Naive B cell (primary cell): ENCODE measurements around the gene BAZ2B. TPM values are rescaled to one million over a fixed set of nuclear protein-coding genes. Genes with fewer than 3 reads are reported as not detected.
A peak's percentile ranks its signal among the peaks of the same experiment; 100 is the strongest.

ENCODE experiments used
- ATAC-seq, 2 donors: fragments of 150-1000 bp; cut with Tn5 transposase; 2 replicates each; pipeline ENCODE4 v1.10.0; 2021; ENCODE audit warnings: low read depth in 2 of 2, mild to moderate bottlenecking in 2 of 2, moderate library complexity in 2 of 2
- DNase-seq: peaks from one replicate; pipeline ENCODE4 v3.0.0; 2022
- H3K27ac Mint-ChIP-seq, 6 donors: one replicate each; pipeline ENCODE4 v1.8.0; 2020 to 2022; ENCODE audit warnings: mild to moderate bottlenecking in 6 of 6, mixed read lengths in 6 of 6, moderate library complexity in 5 of 6, inconsistent platforms in 2 of 6
- H3K27me3 Mint-ChIP-seq, 3 donors: one replicate each; pipeline ENCODE4 v1.8.0; 2021 to 2022; ENCODE audit warnings: mixed read lengths in 3 of 3, mild to moderate bottlenecking in 1 of 3
- H3K36me3 Mint-ChIP-seq, 2 donors: one replicate each; pipeline ENCODE4 v1.8.0; 2020 to 2022; ENCODE audit warnings: mixed read lengths in 2 of 2, inconsistent platforms in 1 of 2, mild to moderate bottlenecking in 1 of 2
- H3K4me1 Mint-ChIP-seq, 3 donors: one replicate each; pipeline ENCODE4 v1.8.0; 2020 to 2022; ENCODE audit warnings: mixed read lengths in 3 of 3, inconsistent platforms in 1 of 3, mild to moderate bottlenecking in 1 of 3, moderate library complexity in 1 of 3
- H3K4me3 Mint-ChIP-seq, 8 donors: one replicate each; pipeline ENCODE4 v1.8.0; 2020 to 2022; ENCODE audit warnings: mild to moderate bottlenecking in 8 of 8, mixed read lengths in 8 of 8, moderate library complexity in 8 of 8, inconsistent platforms in 2 of 8
- H3K9me3 Mint-ChIP-seq, 7 donors: one replicate each; pipeline ENCODE4 v1.8.0; 2020 to 2022; ENCODE audit warnings: mixed read lengths in 7 of 7, mild to moderate bottlenecking in 5 of 7, inconsistent platforms in 2 of 7, moderate library complexity in 1 of 7
- polyA plus RNA-seq, 6 donors: library from polyadenylated mRNA; unstranded; fragments of 300-500 nt; fragmentation: Illumina TruSeq; gene quantifications; one replicate each; pipeline ENCODE4 v1.2.3, GENCODE V29; 2021; ENCODE audit warnings: low read depth in 6 of 6

Gene BAZ2B, protein sequence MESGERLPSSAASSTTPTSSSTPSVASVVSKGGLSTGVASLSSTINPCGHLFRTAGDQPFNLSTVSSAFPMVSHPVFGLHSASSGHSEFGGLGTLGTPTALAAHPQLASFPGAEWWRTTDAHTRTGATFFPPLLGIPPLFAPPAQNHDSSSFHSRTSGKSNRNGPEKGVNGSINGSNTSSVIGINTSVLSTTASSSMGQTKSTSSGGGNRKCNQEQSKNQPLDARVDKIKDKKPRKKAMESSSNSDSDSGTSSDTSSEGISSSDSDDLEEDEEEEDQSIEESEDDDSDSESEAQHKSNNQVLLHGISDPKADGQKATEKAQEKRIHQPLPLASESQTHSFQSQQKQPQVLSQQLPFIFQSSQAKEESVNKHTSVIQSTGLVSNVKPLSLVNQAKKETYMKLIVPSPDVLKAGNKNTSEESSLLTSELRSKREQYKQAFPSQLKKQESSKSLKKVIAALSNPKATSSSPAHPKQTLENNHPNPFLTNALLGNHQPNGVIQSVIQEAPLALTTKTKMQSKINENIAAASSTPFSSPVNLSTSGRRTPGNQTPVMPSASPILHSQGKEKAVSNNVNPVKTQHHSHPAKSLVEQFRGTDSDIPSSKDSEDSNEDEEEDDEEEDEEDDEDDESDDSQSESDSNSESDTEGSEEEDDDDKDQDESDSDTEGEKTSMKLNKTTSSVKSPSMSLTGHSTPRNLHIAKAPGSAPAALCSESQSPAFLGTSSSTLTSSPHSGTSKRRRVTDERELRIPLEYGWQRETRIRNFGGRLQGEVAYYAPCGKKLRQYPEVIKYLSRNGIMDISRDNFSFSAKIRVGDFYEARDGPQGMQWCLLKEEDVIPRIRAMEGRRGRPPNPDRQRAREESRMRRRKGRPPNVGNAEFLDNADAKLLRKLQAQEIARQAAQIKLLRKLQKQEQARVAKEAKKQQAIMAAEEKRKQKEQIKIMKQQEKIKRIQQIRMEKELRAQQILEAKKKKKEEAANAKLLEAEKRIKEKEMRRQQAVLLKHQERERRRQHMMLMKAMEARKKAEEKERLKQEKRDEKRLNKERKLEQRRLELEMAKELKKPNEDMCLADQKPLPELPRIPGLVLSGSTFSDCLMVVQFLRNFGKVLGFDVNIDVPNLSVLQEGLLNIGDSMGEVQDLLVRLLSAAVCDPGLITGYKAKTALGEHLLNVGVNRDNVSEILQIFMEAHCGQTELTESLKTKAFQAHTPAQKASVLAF (N-terminal part only)
- polyA plus RNA-seq, result 10 to 100 TPM; 15.2 to 30.5 (median 23.1) TPM

DNA sequence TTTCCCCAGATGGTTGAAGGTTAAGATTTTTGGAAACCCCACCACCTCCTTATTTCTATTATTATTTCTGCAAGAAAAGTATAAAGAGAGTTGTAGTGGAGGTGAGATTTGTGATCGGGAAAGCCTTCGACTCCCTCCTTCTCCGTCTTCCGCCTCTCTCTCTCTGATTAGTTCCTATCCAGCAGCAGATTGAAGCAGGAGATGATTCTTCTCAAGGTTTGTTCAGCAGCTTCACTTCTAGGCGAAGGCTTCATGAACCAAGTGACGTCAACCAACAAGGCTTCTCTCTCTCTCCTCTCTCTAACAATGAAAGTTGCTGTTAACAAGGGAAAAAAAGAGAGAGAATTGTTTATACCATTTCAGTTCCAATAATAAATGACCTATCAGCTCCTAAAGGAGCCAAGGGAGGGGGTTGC, at the start of gene BAZ2B:
TSS of gene BAZ2B (minus strand) at position 263 of the 416 bp plus-strand sequence. CDS start 137,829 bp downstream, outside the sequence.
- Mint-ChIP-seq H3K4me1 (peaks cover 12 to 28% (median 15%) of the 10 kb centered on the region in 3 donors), H3K4me3 (peak within 1 kb of the TSS; percentile 85 to 96 (median 94)), H3K36me3 (peaks cover 0 to 8% of the 10 kb centered on the region in 2 donors), H3K9me3 (no peaks in the 10 kb centered on the region), H3K27me3 (no peaks in the 10 kb centered on the region), H3K27ac (peak within 1 kb of the TSS; percentile 40 to 99 (median 93))
- DNase-seq (peak; percentile 23), ATAC-seq (peak; percentile 51 to 56)

DNA sequence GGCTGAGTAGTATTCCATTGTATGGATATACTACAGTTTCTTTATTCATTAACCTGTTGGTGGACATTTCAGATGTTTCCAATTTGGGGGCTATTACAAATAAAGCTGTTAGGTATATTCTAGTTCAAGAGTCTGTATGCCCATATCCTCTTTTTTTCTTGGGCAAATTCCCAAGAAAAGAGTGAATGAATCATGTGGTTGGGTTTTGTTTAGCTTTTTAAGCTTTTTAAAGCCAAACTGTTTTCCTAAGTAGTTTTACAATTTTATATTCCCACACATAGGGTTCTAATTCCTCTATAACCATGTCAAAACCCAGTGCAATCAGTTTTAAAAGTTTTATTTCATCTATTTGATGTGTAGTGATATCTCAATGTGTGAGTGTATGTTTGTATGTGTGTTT, 44.9 kb upstream of the BAZ2B start:
- Mint-ChIP-seq H3K9me3 (peaks cover 0 to 14% (median 9%) of the 10 kb centered on the region in 7 donors), H3K36me3 (peaks cover 6 to 11% of the 10 kb centered on the region in 2 donors), H3K4me3 (no peak overlapping the region), H3K27me3 (no peaks in the 10 kb centered on the region), H3K4me1 (no peaks in the 10 kb centered on the region), H3K27ac (no peak overlapping the region)
- ATAC-seq (no peak), DNase-seq (no peak)

DNA sequence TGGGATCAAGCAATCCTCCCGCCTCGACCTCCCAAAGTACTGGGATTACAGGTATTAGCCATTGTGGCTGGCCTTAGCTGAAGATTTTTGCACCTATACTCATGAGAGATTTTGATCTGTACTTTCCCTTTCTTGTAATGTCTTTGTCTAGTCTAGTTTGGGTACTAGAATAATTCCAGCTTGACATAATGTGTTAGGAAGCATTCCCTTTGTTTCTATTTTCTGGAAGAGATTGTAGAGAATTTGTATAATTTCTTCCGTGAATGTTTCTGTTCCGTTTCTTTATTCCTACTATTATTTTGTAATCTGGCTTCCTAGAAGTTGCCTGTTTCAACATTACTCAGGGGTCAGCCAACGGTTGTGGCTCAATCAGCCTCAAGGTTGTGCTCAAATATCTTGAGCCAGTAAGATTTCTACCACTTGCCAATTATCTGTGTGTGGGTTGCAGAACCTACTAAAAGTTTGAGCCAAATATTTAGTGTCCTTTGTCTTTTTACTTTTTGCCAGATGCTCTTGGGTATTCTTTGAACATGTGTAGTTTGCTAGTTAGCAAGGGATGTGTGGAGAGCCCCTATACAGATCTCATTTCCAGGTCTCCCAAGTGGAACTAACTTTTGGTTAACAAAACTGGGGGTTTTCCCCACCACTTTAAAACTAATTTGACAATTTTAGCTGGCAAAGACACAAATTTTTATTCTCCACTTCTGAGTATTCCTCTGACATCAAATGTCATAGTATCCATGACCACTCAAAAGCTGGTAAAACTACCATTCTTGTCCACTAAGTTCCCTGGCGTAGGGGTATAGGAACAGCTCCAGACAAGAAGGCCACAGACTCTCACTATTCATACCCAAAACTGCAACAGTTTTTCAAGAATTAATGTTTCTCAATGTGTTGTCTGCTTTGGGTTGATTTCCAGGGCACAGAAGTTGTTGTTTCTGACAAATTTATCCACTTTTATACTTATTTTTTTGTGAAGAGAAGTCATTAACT, 42.8 kb upstream of the BAZ2B start:
- Mint-ChIP-seq H3K4me3 (no peak overlapping the region), H3K4me1 (no peaks in the 10 kb centered on the region), H3K27ac (no peak overlapping the region), H3K36me3 (peaks cover 19 to 20% of the 10 kb centered on the region in 2 donors), H3K9me3 (peaks cover 5 to 35% (median 24%) of the 10 kb centered on the region in 7 donors), H3K27me3 (no peaks in the 10 kb centered on the region)
- no peak for DNase-seq
- ATAC-seq, result no peak

DNA sequence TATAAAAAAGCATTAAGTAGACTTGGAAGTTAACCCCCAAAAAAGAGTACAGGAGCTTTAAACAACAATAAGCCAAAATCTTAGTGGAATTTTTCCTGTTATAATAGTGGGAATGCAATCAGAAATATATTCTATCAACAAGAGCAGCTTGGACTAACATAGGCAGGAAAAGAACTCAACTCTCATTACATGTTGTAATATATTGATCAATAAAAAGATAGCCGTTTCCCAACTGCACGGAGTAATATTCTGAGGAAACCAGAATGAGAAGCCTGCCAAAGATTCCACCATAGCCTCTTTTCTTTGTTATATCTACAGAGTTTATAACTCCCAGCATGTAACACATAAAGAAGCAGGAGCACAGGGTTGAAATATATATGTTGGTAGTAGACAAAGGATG, 37.6 kb upstream of the BAZ2B start:
- Mint-ChIP-seq H3K9me3 (peaks cover 5 to 37% (median 22%) of the 10 kb centered on the region in 7 donors), H3K4me1 (no peaks in the 10 kb centered on the region), H3K36me3 (peaks cover 20 to 23% of the 10 kb centered on the region in 2 donors), H3K27ac (no peak overlapping the region), H3K4me3 (no peak overlapping the region), H3K27me3 (no peaks in the 10 kb centered on the region)
- DNase-seq, result no peak
- no peak for ATAC-seq

DNA sequence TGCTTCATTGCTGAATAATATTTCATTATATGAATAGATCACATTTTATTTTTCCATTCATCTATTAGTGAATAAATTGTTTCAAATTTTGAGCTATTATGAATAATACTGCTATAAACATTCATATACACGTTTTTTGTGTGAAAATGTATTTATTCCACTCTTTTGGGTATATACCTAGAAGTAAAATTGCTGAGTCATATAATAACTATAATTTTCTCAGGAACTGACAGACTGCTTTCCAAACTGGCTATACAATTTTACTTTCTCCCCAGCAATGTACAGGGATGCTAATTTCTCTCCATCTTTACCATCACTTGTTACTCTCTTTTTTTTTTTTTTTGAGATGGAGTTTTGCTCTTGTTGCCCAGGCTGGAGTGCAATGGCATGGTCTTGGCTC, 35.5 kb upstream of the BAZ2B start:
- peaks cover 14 to 17% of the 10 kb centered on the region in 2 donors for H3K36me3 Mint-ChIP-seq
- no peaks in the 10 kb centered on the region for H3K4me1 Mint-ChIP-seq
- ATAC-seq (no peak), DNase-seq (no peak)
- no peak overlapping the region for H3K27ac Mint-ChIP-seq
- peaks cover 5 to 33% (median 20%) of the 10 kb centered on the region in 7 donors for H3K9me3 Mint-ChIP-seq
- H3K4me3 Mint-ChIP-seq, result no peak overlapping the region
- H3K27me3 Mint-ChIP-seq, result no peaks in the 10 kb centered on the region

DNA sequence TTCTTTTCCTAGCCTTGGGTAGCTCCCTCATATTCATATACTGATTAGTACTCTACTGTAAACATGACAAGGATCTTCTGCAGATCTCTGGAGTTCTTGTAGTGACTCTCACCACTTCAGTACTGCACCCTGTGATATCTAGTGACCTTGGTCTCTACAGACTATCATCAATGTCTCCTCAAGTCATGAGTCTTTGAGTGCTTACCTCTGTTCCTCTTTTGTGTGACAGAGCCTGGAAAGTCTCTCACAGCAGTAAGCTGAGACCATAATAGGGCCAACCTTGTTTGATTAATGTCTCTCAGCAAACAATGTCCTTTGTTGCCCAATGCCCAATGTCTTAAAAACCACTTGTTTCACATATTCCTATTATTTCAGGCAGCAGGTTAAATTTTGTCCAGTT, 34.2 kb upstream of the BAZ2B start:
- H3K36me3 Mint-ChIP-seq, result peaks cover 10 to 13% of the 10 kb centered on the region in 2 donors

DNA sequence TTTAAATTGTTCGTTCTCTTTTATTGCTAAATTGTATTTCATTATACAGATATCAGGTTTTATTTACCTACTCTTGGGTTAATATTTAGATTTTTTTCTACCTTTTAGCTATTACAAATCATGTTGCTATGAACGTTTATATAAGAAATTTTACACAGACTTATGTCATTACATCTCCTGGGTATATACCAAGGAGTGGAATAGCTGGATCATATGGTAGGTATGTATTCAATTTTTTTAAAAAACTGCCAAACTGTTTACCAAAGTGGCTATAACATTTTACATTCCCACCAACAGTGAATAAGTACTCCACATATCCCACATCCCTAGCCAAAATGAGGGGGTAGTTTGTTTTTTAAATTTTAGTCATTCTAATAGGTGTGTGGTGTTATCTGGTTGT, 32.3 kb upstream of the BAZ2B start:
- peaks cover 6 to 7% of the 10 kb centered on the region in 2 donors for H3K36me3 Mint-ChIP-seq

More for the DNA sequence above, 34.2 kb upstream of the BAZ2B start:
- DNase-seq, result no peak
- no peak overlapping the region for H3K27ac Mint-ChIP-seq
- H3K9me3 Mint-ChIP-seq, result peaks cover 1 to 35% (median 18%) of the 10 kb centered on the region in 7 donors
- no peaks in the 10 kb centered on the region for H3K27me3 Mint-ChIP-seq
- no peaks in the 10 kb centered on the region for H3K4me1 Mint-ChIP-seq
- no peak overlapping the region for H3K4me3 Mint-ChIP-seq
- ATAC-seq, result no peak

DNA sequence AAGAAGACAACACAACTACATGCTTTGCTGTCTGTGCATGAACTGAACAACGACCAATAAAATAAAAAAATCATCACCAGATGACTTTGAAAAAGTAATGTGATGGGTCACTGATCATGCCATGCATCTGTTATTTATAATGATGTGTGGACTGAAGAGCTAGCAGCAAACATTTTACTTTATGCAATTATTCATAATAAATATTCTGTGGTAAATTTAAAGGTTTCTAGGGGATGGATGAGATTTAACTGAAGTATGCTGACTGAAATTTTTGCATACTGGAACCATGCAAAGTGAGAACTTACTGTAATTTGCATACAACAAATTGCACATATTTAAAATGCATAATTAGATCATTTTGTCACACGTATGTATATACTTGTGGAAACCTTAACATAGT, 31.3 kb upstream of the BAZ2B start:
- Mint-ChIP-seq H3K4me3 (no peak overlapping the region), H3K36me3 (peaks cover 6 to 7% of the 10 kb centered on the region in 2 donors), H3K4me1 (no peaks in the 10 kb centered on the region), H3K27ac (no peak overlapping the region), H3K9me3 (peaks cover 4 to 24% (median 14%) of the 10 kb centered on the region in 7 donors), H3K27me3 (no peaks in the 10 kb centered on the region)
- no peak for DNase-seq
- no peak for ATAC-seq

More for the DNA sequence above, 32.3 kb upstream of the BAZ2B start:
- no peaks in the 10 kb centered on the region for H3K27me3 Mint-ChIP-seq
- H3K27ac Mint-ChIP-seq, result peak overlapping the region in 2 of 6 donors; percentile 24 to 47
- no peak overlapping the region for H3K4me3 Mint-ChIP-seq
- peaks cover 4 to 24% (median 14%) of the 10 kb centered on the region in 7 donors for H3K9me3 Mint-ChIP-seq
- ATAC-seq, result no peak
- no peaks in the 10 kb centered on the region for H3K4me1 Mint-ChIP-seq
- no peak for DNase-seq

DNA sequence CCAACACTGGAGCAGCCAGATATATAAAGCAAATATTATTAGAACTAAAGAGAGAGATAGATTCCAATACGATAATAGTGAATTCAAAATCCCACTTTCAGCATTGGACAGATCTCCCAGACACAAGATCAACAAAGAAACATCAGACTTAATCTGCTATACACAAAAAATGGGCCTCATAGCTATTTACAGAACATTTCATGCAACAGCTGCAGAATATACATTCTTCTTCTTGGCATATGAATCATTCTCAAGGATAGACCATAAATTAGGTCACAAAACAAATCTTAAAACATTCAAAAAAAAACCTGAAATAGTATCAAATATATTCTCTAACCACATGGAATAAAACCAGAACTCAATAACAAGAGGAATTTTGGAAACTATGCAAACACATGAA, 23.8 kb upstream of the BAZ2B start:
- Mint-ChIP-seq H3K36me3 (peaks cover 18 to 24% of the 10 kb centered on the region in 2 donors), H3K27me3 (no peaks in the 10 kb centered on the region), H3K4me1 (no peaks in the 10 kb centered on the region), H3K27ac (no peak overlapping the region), H3K9me3 (peaks cover 7 to 25% (median 14%) of the 10 kb centered on the region in 7 donors), H3K4me3 (no peak overlapping the region)
- DNase-seq, result no peak
- ATAC-seq, result no peak

DNA sequence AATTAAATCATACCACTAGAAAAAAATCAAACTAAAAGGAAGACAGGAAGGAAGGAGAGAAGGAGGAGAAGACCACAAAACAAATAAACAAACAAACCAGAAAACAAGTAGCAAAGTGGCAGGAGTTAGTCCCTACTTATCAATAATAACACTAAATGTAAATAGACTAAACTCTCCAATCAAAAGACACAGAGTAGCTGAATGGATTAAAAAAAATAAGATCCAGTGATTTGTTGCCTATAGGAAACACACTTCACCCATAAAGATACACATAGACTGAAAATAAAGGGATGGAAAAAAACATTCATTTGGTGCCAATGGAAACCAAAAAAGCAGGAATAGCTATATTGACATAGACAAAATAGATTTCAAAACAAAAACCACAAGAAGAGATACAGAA, 23.4 kb upstream of the BAZ2B start:
- Mint-ChIP-seq H3K36me3 (peaks cover 18 to 23% of the 10 kb centered on the region in 2 donors), H3K9me3 (peaks cover 7 to 25% (median 14%) of the 10 kb centered on the region in 7 donors), H3K4me1 (no peaks in the 10 kb centered on the region), H3K4me3 (no peak overlapping the region), H3K27me3 (no peaks in the 10 kb centered on the region), H3K27ac (peak overlapping the region in 1 of 6 donors; percentile 20)
- no peak for DNase-seq
- ATAC-seq, result no peak

DNA sequence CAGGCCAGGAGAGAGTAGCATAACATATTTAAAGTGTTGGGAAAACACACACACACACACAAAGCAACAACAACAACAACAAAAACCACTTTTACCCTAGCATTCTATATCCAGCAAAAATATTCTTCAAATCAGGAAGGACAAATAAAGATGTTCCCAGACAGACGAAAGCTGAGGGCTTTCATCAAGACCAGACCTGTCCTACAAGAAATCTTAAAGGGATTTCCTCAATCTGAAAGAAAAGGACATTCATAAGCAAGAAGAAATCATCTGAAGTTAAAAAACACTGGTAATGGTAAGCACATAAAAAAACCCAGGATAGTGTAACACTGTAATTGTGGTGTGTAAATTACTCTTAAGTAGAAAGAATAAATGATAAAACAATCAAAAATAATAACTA, 22.7 kb upstream of the BAZ2B start:
- Mint-ChIP-seq H3K9me3 (peaks cover 7 to 24% (median 14%) of the 10 kb centered on the region in 7 donors), H3K36me3 (peaks cover 18 to 23% of the 10 kb centered on the region in 2 donors), H3K27ac (peak overlapping the region in 1 of 6 donors; percentile 21), H3K4me3 (no peak overlapping the region), H3K4me1 (no peaks in the 10 kb centered on the region), H3K27me3 (no peaks in the 10 kb centered on the region)
- ATAC-seq (no peak), DNase-seq (no peak)

DNA sequence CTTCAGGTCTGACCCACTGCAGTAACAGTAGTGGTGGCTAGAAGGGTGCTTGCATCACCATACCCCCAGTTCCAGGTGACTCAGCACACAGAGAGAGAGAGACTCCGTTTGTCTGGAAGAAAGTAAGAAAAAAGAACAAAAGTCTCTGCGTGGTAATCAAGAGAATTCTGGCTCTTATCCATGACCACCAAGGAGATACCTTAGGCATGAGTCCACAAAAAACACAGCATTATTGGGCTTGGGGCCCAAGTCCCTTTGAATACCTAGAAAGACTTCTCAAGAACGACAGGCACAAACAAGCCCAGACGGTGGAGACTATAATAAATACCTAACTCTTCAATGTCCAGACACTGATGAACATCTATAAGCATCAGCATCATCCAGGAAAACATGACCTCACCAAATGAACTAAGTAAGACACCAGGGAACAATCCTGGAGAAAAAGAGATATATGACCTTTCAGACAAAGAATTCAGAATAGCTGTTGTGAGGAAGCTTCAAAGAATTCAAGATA, 21.7 kb upstream of the BAZ2B start:
- Mint-ChIP-seq H3K27me3 (no peaks in the 10 kb centered on the region), H3K36me3 (peaks cover 18 to 23% of the 10 kb centered on the region in 2 donors), H3K9me3 (peaks cover 7 to 24% (median 14%) of the 10 kb centered on the region in 7 donors), H3K4me3 (no peak overlapping the region), H3K27ac (no peak overlapping the region), H3K4me1 (no peaks in the 10 kb centered on the region)
- ATAC-seq, result no peak
- DNase-seq, result no peak
